MM.1S (cell line): ENCODE data around the gene MTF1.

Source experiments
- CTCF ChIP-seq: fragments of 300-600 bp; sonication (generic); IDR thresholded peaks from 2 replicates; pipeline ENCODE4 v1.5.1; 2016; ENCODE audit warnings: antibody characterized with exemption, low read length, mixed read lengths
- EZH2 ChIP-seq: fragments of 300-600 bp; sonication (generic); optimal IDR thresholded peaks from 2 replicates; pipeline ENCODE3; 2017; ENCODE audit warnings: low read depth, mild to moderate bottlenecking, antibody characterized with exemption, low read length, mixed read lengths
- EZH2phosphoT487 ChIP-seq: fragments of 300-600 bp; sonication (generic); IDR thresholded peaks from 2 replicates; pipeline ENCODE4 v1.6.1; 2018; ENCODE audit warnings: antibody characterized with exemption, low read length

DNA sequence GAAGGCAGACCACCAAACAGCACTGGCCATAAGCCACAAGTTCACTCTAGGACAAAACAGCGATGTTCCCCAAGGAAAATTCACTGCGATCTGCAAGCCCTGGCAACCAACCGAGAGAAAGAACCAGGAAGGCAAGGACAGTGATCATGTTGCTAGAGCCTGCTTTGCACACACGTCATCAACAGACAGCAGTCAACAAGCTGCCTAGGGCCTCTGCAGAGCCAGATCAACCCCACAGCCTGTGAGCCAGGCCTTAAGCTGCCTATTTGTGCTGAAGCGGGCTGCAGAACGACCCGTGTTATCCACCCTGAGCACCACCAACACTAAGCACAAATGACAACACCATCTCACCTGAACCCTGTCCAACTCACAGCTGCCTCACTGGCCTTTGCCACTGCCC is 45.1 kb downstream of the MTF1 start:
- TF ChIP-seq CTCF (no peak), EZH2phosphoT487 (no peak), EZH2 (no peak)
